ENCODE measurements around the gene CCL1. TPM values are rescaled to one million over a fixed set of nuclear protein-coding genes. Genes with fewer than 3 reads are reported as not detected.

Gene CCL1
- total and polyA plus RNA-seq, 2 of the 4 experiments (the other 2 are of a cell fraction), result not detected

GRCh38 chr17:34313164-34313563 lies 49.9 kb downstream of the CCL1 start:
- Histone ChIP-seq H3K36me3 (ENCODE audit: control insufficient read depth, insufficient read depth, low read length) (no peaks in the 10 kb centered on the region), H2AK5ac (ENCODE audit: low read depth, low read length) (no peak overlapping the region; the same call in 1 of the 2 replicates), H3K27ac (ENCODE audit: insufficient read depth, low read length) (peak overlapping the region; percentile 93; the same call in 1 of the 2 replicates), H2BK15ac (ENCODE audit: low read depth, low read length) (no peak overlapping the region), H2BK120ac (ENCODE audit: low read depth, low read length) (no peak overlapping the region), H3K14ac (replicated peaks; ENCODE audit: low read depth, low read length) (no peak overlapping the region), H3K56ac (ENCODE audit: extremely low read depth, insufficient read depth, low read length) (no peak overlapping the region), H2AFZ (replicated peaks; ENCODE audit: low read length, poor library complexity) (no peak overlapping the region), H3K18ac (ENCODE audit: low read depth, low read length) (peak overlapping the region; percentile 91), H3K4ac (ENCODE audit: low read depth, low read length) (no peak overlapping the region), H3K79me1 (ENCODE audit: low read depth in 1 of 2, low read length in 2 of 2) (no peaks in the 10 kb centered on the region), H3K27me3 (ENCODE audit: control insufficient read depth, insufficient read depth, low read length) (no peaks in the 10 kb centered on the region), H2BK20ac (ENCODE audit: low read depth, low read length) (no peak overlapping the region), H3K4me2 (ENCODE audit: low read depth, low read length) (no peak overlapping the region), H3K9ac (ENCODE audit: low read depth, low read length) (no peak overlapping the region), H3K9me1 (ENCODE audit: insufficient read depth, low read length) (no peaks in the 10 kb centered on the region), H2AK9ac (replicated peaks; ENCODE audit: low read depth, low read length, poor library complexity) (no peak overlapping the region), H4K8ac (ENCODE audit: low read depth in 2 of 2, low read length in 2 of 2) (peak overlapping the region in 1 of 2 experiments; percentile 81; a peak in 2 of 4 replicates), H3K23ac (ENCODE audit: low read depth, low read length) (no peak overlapping the region), H2BK5ac (ENCODE audit: low read depth, low read length, poor library complexity, severe bottlenecking) (peak overlapping the region; percentile 28), H4K20me1 (ENCODE audit: insufficient read depth, low read length) (no peaks in the 10 kb centered on the region), H4K91ac (ENCODE audit: insufficient read depth, low read depth, low read length) (no peak overlapping the region; the same call in 1 of the 2 replicates), H3K4me1 (ENCODE audit: control insufficient read depth, insufficient read depth, low read length) (peaks cover 9% of the 10 kb centered on the region; the same call in 1 of the 2 replicates), H4K5ac (ENCODE audit: low read depth, low read length) (peak overlapping the region; percentile 96), H3K4me3 (ENCODE audit: insufficient read depth, low read depth, low read length) (no peak overlapping the region), H3K9me3 (ENCODE audit: control insufficient read depth, insufficient read depth, low read length) (no peaks in the 10 kb centered on the region)
- POLR2A ChIA-PET (ENCODE audit: unreplicated experiment), result no interaction called here
- DNase-seq (peak; percentile 39), ATAC-seq (ENCODE audit: low read depth) (no peak; the same call in 1 of the 2 replicates)
- CTCF ChIA-PET, result no interaction called here
- no peak for TF ChIP-seq USF2 (IDR thresholded peaks at IDR 0.05; ENCODE audit: low read depth, low read length)
- TF ChIP-seq MXI1 (IDR thresholded peaks at IDR 0.05; ENCODE audit: borderline replicate concordance, low read depth, low read length), result no peak
- TF ChIP-seq RFX5 (IDR thresholded peaks at IDR 0.05; ENCODE audit: low read depth, low read length), result no peak
- TF ChIP-seq RCOR1 (IDR thresholded peaks at IDR 0.05; ENCODE audit: insufficient replicate concordance, low read length), result no peak
- TF ChIP-seq FOS (IDR thresholded peaks at IDR 0.05; ENCODE audit: low read depth, low read length), result no peak
- TF ChIP-seq NFE2L2 (IDR thresholded peaks at IDR 0.05; ENCODE audit: low read depth, low read length), result no peak
- TF ChIP-seq MAZ (IDR thresholded peaks at IDR 0.05; ENCODE audit: borderline replicate concordance, low read depth, low read length), result no peak
- in situ Hi-C loops (cut with MboI; ENCODE audit: low sequenced_read_pairs) (no loop called here), intact Hi-C loops (cut with micrococcal nuclease) (loop anchor here (5.0 kb wide), 1 partner anchor 39 kb away; no protein-coding TSS in a partner anchor), dilution Hi-C loops (cut with HindIII; ENCODE audit: low sequenced_read_pairs, unreplicated experiment) (no loop called here)
- no CpG with 5 or more reads among the region's 4 CpGs for WGBS, 2 experiments (ENCODE audit: extremely low coverage in 2 of 2, insufficient read length in 1 of 2)
- BruUV-seq (replicated peaks), result no TSS peak

Measured in IMR-90 (cell line).